Left renal cortex interstitium (tissue), 4 donors: ENCODE results near the gene CCDC47. TPM values are rescaled to one million over a fixed set of nuclear protein-coding genes. Genes with fewer than 3 reads are reported as not detected.
A peak's percentile ranks its signal among the peaks of the same experiment; 100 is the strongest.

ENCODE experiments used
- DNase-seq, 4 donors: peaks; one replicate each; pipeline ENCODE4 v3.0.0-alpha.2; 2013; ENCODE audit warnings: low read depth in 4 of 4, low spot score in 2 of 4, missing footprints in 1 of 4
- polyA plus RNA-seq, 4 donors: library from polyadenylated mRNA; unstranded; fragments of 120-200 nt; gene quantifications; one replicate each; pipeline ENCODE4 v1.2.1, GENCODE V29; 2013; ENCODE audit not compliant: insufficient read length in 4 of 4

Gene CCDC47
- polyA plus RNA-seq, 4 donors, result 86.9 to 126 (median 108) TPM

- no peak for DNase-seq
Measured at GRCh38 chr17:63785556-63785955, 12.2 kb upstream of the CCDC47 start.

DNA sequence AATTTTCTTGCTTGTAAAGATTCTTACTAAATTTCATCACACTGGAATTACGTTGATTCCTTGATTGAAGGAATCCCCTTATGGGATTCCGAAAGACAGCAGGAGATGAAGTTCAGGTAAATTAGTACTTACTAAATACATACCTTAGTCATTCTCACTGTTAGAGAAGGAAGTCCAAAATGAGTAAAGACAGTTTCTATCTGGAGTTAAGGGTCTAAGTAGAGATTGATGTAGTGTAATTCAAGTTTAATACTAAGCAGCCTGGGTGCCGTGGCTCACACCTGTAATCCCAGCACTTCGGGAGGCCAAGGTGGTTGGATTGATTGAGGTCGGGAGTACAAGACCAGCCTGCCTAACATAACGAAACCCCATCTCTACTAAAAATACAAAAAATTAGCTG, 10.1 kb upstream of the CCDC47 start:
- no peak for DNase-seq

GRCh38 chr17:63780928-63781327, 7.5 kb upstream of the CCDC47 start:
- DNase-seq, result no peak

DNA sequence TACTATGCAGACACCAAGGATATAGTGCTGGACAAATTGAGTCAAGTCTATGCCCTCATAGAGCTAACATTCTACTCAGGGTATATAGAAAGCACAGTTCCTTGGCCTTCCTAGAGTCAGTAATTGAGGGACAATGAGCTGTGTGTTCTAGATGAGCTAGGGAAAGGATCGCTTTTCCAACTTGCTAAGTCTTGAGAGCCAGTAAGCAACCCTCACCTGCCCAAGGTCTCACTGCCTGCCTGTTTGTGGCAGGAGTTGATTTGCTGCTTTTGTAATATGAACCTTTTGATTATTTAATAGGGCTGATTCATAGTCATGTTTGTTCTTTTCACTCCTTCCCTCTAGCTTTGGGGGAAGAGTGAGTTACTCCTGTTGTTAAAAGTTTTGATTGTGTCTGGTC, 7.1 kb upstream of the CCDC47 start:
- no peak for DNase-seq

DNA sequence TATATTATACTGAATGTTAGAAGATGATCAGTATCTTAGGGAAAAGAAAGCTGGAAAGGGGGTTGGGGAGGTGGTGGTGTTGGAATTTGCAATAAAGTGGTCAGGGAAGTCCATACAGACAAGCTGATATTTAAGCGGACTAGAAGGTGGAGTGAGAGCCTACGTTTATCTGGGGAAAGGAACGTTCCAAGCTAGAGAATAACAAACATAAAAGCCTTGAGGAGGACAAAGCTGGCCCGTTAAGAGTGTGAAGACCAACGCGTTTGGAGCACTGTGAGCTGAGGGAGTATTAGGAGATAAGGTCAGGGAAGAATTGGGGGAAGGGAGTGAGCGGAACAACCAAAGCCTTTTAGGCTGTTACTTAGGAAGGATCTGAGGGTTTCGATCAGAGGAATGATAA, 2.0 kb upstream of the CCDC47 start:
- peak in 1 of 4 donors; percentile 0 for DNase-seq

DNA sequence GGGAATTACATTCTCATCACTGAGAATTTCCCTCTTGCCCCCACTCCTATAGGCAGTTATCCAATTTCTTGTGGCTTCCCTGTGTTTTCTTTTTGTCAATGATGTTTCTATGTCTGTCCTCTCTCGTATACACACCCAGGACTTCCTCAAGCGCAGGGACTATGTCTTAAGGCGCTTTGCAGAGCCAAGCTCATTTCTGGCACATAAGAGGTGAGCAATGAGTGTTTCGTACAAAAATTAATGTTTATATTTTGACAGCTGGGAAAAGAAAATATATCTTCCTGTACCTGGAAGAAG, 1.5 kb upstream of the CCDC47 start:
- DNase-seq, result peak in 1 of 4 donors; percentile 3

- peak in 2 of 4 donors; percentile 28 to 31 for DNase-seq
Measured at GRCh38 chr17:63774141-63774968, 958 bp upstream of the CCDC47 start, which contains the start of gene DDX42. DDX42 (plus strand) TSS chr17:63774170; CDS start chr17:63787050, 12,880 bp downstream.

DNA sequence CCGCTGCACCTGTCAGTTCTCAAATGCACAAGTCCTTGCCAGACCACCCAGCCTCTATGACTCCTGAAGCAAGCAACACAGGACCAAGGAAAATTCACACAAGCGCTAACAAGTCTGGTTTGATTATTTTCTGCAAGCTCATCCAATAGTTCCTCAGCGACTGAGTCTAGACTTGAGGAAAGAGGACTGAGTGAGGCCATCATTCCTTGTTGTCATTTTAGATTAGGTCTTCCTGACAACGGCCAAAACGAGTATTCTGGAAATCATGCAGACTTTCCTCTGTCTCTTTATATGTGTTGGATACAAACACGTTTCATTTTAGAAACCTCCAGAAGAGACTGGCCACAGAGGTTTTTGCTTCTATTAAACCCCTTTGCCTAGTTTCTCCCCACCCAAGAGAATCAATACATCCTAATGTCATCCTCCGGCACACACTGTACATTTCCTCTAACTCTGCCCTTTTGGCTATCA, 561 bp downstream of the CCDC47 start:
- DNase-seq, result peak in 1 of 4 donors; percentile 39

GRCh38 chr17:63768433-63768832, 5.0 kb downstream of the CCDC47 start:
- no peak for DNase-seq

GRCh38 chr17:63766754-63767153, 6.6 kb downstream of the CCDC47 start:
- no peak for DNase-seq

DNA sequence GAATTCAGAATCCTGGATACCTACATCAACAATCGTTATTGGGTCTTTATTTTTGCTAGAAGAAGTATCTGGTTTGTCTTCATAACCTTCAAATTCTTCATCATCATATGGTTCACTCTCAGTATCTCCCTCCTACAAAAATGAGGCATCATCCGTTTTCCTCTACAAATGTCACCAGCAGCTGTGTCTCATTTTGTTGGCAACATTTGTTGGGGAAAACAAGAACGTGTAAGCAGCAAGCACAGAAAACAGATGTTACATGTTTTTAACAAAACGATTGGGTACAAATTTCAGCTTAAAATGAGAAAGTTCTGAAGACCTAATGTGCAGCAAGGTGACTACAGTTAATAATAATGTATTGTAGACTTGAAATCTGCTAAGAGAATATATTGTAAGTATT, 8.7 kb downstream of the CCDC47 start:
- no peak for DNase-seq

GRCh38 chr17:63762161-63763078, 11.0 kb downstream of the CCDC47 start:
- DNase-seq, result no peak

- DNase-seq, result no peak
Measured at GRCh38 chr17:63760771-63761539, 12.4 kb downstream of the CCDC47 start.

- DNase-seq, result no peak
Measured at GRCh38 chr17:63758428-63758827, 15.0 kb downstream of the CCDC47 start.

DNA sequence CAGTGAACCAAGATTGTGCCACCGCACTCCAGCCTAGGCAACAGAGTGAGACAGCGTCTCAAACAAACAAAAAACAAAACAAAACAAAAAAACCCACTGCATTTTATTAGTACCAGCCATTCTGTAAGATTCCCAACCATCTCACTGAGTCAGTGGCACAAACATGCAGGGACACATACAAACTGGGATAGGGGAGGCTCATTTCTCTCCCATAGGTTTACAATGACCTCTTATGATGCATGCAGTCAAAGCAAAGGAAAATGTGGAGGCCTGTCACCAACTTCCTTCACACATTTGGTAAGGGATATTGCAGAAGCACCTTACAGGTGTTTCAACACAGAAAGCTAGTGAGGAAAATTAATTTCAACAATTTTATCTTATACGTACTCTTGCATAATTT, 19.4 kb downstream of the CCDC47 start:
- no peak for DNase-seq

- no peak for DNase-seq
Measured at GRCh38 chr17:63753215-63753614, 20.2 kb downstream of the CCDC47 start.

GRCh38 chr17:63752707-63753106, 20.7 kb downstream of the CCDC47 start:
- DNase-seq, result no peak

- DNase-seq, result no peak
Measured at GRCh38 chr17:63751806-63752205, 21.6 kb downstream of the CCDC47 start.

- DNase-seq, result peak; percentile 88 to 97 (median 93)
Measured at GRCh38 chr17:63741408-63742173, 31.8 kb downstream of the CCDC47 start, which contains the start of gene STRADA. STRADA (minus strand) TSS chr17:63741799; CDS start chr17:63728369, 13,430 bp downstream.

DNA sequence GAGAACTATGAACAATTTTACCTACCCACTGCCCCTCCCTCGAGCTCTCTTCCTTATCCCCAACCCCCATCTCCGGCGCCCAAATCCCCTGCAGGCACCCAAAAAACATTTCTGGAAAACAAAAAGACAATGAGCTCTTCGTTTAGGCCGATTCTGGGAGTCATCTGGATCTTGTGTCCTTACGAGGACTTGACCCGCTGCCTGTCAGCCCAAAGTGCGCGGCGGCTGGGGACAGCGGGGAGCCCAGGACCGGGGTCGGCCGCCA, 32.3 kb downstream of the CCDC47 start:
- no peak for DNase-seq
